Fibroblast of lung (primary cell): ENCODE measurements around the gene OR2A1. TPM values are rescaled to one million over a fixed set of nuclear protein-coding genes. Genes with fewer than 3 reads are reported as not detected.
"Not testable (repeated sequence)": the region's sequence is repeated elsewhere in the genome, so short reads cannot be mapped to it uniquely, and the experiment has no call there.

ENCODE experiments used
- DNase-seq, 2 donors: peaks; one replicate each; pipeline versions ENCODE4 v3.0.0 to v3.0.0-alpha.2; 2010; ENCODE audit warnings: low read depth in 2 of 2
- H2AFZ ChIP-seq: 2 replicates; pipeline ENCODE4 v1.5.1; 2012; ENCODE audit warnings: low read length, control low read depth, inconsistent platforms
- H3K27ac ChIP-seq: 2 replicates; pipeline ENCODE4 v1.5.1; 2011; ENCODE audit warnings: low read length, control low read depth; ENCODE audit not compliant: insufficient read depth
- H3K27me3 ChIP-seq: 2 replicates; pipeline ENCODE4 v1.5.1; 2011; ENCODE audit warnings: mild to moderate bottlenecking, low read length; ENCODE audit not compliant: control insufficient read depth, insufficient read depth
- H3K36me3 ChIP-seq: 2 replicates; pipeline ENCODE4 v1.5.1; 2011; ENCODE audit warnings: low read length; ENCODE audit not compliant: control insufficient read depth, insufficient read depth
- H3K4me1 ChIP-seq: 2 replicates; pipeline ENCODE4 v1.5.1; 2011; ENCODE audit warnings: low read length; ENCODE audit not compliant: control insufficient read depth, insufficient read depth; ENCODE audit errors: extremely low read depth
- H3K4me2 ChIP-seq: 2 replicates; pipeline ENCODE4 v1.5.1; 2011; ENCODE audit warnings: low read length, control low read depth; ENCODE audit not compliant: insufficient read depth; ENCODE audit errors: extremely low read depth
- H3K4me3 ChIP-seq, 4 experiments: fragments of 200-600 bp in 1 of 4; sonication (generic) in 1 of 4; replicated peaks in 1 of 4; 2 replicates each; pipeline ENCODE4 v1.5.1; 2011 to 2016; ENCODE audit warnings: low read length in 4 of 4, low read depth in 3 of 4, mild to moderate bottlenecking in 3 of 4, control low read depth in 2 of 4, inconsistent platforms in 1 of 4, mixed read lengths in 1 of 4; ENCODE audit not compliant: insufficient read depth in 1 of 4; ENCODE audit errors: control extremely low read depth in 1 of 4
- H3K79me2 ChIP-seq: 2 replicates; pipeline ENCODE4 v1.5.1; 2012; ENCODE audit warnings: mild to moderate bottlenecking, low read length, inconsistent platforms; ENCODE audit not compliant: control insufficient read depth, insufficient read depth
- H3K9ac ChIP-seq: 2 replicates; pipeline ENCODE4 v1.5.1; 2011; ENCODE audit warnings: mild to moderate bottlenecking, low read length, control low read depth; ENCODE audit not compliant: insufficient read depth
- H3K9me3 ChIP-seq: 2 replicates; pipeline ENCODE4 v1.5.1; 2012; ENCODE audit warnings: low read depth, low read length; ENCODE audit not compliant: control insufficient read depth, insufficient read depth
- H4K20me1 ChIP-seq: 2 replicates; pipeline ENCODE4 v1.5.1; 2011; ENCODE audit warnings: low read length; ENCODE audit not compliant: control insufficient read depth, insufficient read depth; ENCODE audit errors: extremely low read depth
- polyA plus RNA-seq, 2 donors: library from polyadenylated mRNA; depleted of rRNA in 1 of 2; stranded (reverse) in 1 of 2; unstranded in 1 of 2; fragments of >200 nt; gene quantifications; 2 replicates each; pipeline ENCODE4 v1.2.1, GENCODE V29; 2011 to 2012; ENCODE audit warnings: missing spikeins in 1 of 2
- total RNA-seq: library from RNA; depleted of rRNA; stranded (reverse); fragments of >200 nt; gene quantifications from 2 replicates; pipeline ENCODE4 v1.2.1, GENCODE V29; 2014

OR2A1 gene
- total and polyA plus RNA-seq, 2 donors (not counting 1 experiment from before 2014, with no cell fraction given): 0.07 to 0.17 TPM

- H3K9me3 ChIP-seq, H3K4me2 ChIP-seq, H3K79me2 ChIP-seq, H3K4me1 ChIP-seq, H3K27ac ChIP-seq, H3K27me3 ChIP-seq, H2AFZ ChIP-seq, H3K36me3 ChIP-seq, H3K4me3 ChIP-seq, DNase-seq, H4K20me1 ChIP-seq, H3K9ac ChIP-seq: not testable (repeated sequence)
Measured at GRCh38 chr7:144351667-144352066, 39.4 kb downstream of the OR2A1 start.

GRCh38 chr7:144355176-144355822 is 43.1 kb downstream of the OR2A1 start, which contains the start of gene ARHGEF5:
TSS of gene ARHGEF5 (plus strand) at chr7:144355402. CDS start at chr7:144362670, 7,268 bp downstream.
- not testable (repeated sequence) for H3K4me3 ChIP-seq, H3K27me3 ChIP-seq

GRCh38 chr7:144356185-144356584 is 44.0 kb downstream of the OR2A1 start:
- H4K20me1 ChIP-seq, H3K36me3 ChIP-seq, H3K9ac ChIP-seq, H3K4me2 ChIP-seq, DNase-seq, H3K4me3 ChIP-seq, H3K27me3 ChIP-seq, H3K4me1 ChIP-seq, H2AFZ ChIP-seq, H3K79me2 ChIP-seq, H3K27ac ChIP-seq, H3K9me3 ChIP-seq: not testable (repeated sequence)

More at GRCh38 chr7:144355176-144355822, 43.1 kb downstream of the OR2A1 start, which contains the start of gene ARHGEF5:
- not testable (repeated sequence) for H3K9me3 ChIP-seq, H3K27ac ChIP-seq, H4K20me1 ChIP-seq, H2AFZ ChIP-seq, H3K4me2 ChIP-seq, H3K79me2 ChIP-seq, DNase-seq, H3K4me1 ChIP-seq, H3K9ac ChIP-seq, H3K36me3 ChIP-seq

GRCh38 chr7:144356860-144357259 is 44.6 kb downstream of the OR2A1 start:
- not testable (repeated sequence) for H3K9me3 ChIP-seq, H3K27ac ChIP-seq, H2AFZ ChIP-seq, H3K9ac ChIP-seq, DNase-seq, H4K20me1 ChIP-seq, H3K4me2 ChIP-seq, H3K79me2 ChIP-seq, H3K36me3 ChIP-seq, H3K4me3 ChIP-seq, H3K27me3 ChIP-seq, H3K4me1 ChIP-seq

- not testable (repeated sequence) for H3K79me2 ChIP-seq
Measured at GRCh38 chr7:144362061-144362460, 49.8 kb downstream of the OR2A1 start.

GRCh38 chr7:144365523-144365922 is 53.3 kb downstream of the OR2A1 start:
- not testable (repeated sequence) for H3K4me2 ChIP-seq, H2AFZ ChIP-seq, H3K4me3 ChIP-seq, H3K9me3 ChIP-seq, H3K4me1 ChIP-seq, H3K79me2 ChIP-seq, H3K27me3 ChIP-seq, H3K36me3 ChIP-seq, H3K27ac ChIP-seq, DNase-seq, H4K20me1 ChIP-seq, H3K9ac ChIP-seq

More at GRCh38 chr7:144362061-144362460, 49.8 kb downstream of the OR2A1 start:
- not testable (repeated sequence) for H3K4me2 ChIP-seq, DNase-seq, H3K9me3 ChIP-seq, H3K4me3 ChIP-seq, H3K27me3 ChIP-seq, H2AFZ ChIP-seq, H3K9ac ChIP-seq, H3K27ac ChIP-seq, H3K36me3 ChIP-seq, H4K20me1 ChIP-seq, H3K4me1 ChIP-seq

GRCh38 chr7:144367250-144367649 is 55.0 kb downstream of the OR2A1 start:
- H3K4me1 ChIP-seq, H3K9ac ChIP-seq, H4K20me1 ChIP-seq, DNase-seq, H3K36me3 ChIP-seq, H3K9me3 ChIP-seq, H3K27ac ChIP-seq, H3K4me3 ChIP-seq, H3K27me3 ChIP-seq, H3K4me2 ChIP-seq, H2AFZ ChIP-seq, H3K79me2 ChIP-seq: not testable (repeated sequence)
